ENCODE measurements around the gene EPAS1. TPM values are rescaled to one million over a fixed set of nuclear protein-coding genes. Genes with fewer than 3 reads are reported as not detected.

EPAS1 gene
- polyA plus RNA-seq, 1 donor: 43.4 TPM

DNA sequence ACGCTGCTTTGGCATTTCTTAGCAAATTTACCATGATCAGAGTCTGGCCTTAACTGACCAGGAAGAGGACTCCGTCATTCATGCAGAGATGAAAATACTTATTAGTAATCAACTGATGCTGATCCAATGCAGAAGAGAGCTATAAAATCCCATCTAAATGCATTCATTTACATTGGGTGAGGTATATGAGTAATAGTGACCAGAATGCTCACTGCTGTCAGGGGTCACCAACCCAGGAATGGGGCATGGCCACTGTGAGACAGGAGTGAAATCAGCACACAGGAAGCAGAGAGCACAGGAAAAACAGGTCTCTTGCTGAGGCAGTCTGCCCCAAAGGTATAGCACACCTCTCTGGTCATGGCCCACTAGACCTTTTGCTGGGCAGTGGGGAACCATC is 114.0 kb downstream of the EPAS1 start:
- DNase-seq: no peak

DNA sequence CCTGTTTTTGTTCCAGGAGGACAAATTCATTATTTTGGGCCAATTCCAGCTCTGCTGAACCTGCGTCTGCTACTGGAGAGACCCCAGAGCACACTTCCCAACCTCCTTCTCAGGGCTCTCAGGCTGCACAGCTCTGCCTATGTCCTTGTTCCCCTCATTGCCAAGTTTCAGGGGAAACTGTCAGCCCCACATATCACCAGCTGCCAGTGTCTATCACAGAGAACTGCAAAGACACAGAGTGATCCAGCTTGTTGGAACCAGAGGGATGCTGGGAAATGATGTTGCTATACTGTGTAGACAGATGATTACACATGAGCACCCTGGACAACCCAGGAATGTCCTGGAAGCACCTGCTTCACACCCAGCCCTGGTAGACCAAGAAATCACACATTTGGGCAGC is 114.8 kb downstream of the EPAS1 start:
- no peak for DNase-seq

- DNase-seq: no peak
Observed at GRCh38 chr2:46413111-46413510, 115.9 kb downstream of the EPAS1 start.

GRCh38 chr2:46413631-46414030 is 116.4 kb downstream of the EPAS1 start:
- DNase-seq: no peak

GRCh38 chr2:46414701-46415100 is 117.5 kb downstream of the EPAS1 start:
- DNase-seq: no peak

DNA sequence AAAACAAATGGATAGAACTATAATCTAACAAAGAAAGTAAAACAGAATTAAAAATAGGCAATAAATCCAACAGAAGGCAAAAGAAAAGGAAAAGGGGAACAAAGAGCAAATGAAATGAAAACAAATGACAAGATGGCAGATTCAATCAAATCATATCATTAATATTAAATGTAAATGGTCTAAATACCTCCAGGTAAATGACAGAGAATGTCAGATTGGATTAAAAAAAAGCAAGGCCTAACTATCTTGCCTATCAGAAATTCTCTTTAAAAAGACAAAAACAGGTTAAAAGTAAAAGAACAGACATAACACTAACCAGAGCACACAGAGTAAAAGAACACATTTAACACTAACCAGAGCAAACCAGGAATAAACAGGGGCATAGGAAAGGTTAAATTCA is 119.1 kb downstream of the EPAS1 start:
- no peak for DNase-seq

- no peak for DNase-seq
Observed at GRCh38 chr2:46416739-46417403, 119.7 kb downstream of the EPAS1 start.

- DNase-seq: no peak
Observed at GRCh38 chr2:46420945-46421344, 123.7 kb downstream of the EPAS1 start.

- DNase-seq: no peak
Observed at GRCh38 chr2:46421361-46421760, 124.2 kb downstream of the EPAS1 start.

GRCh38 chr2:46422717-46423394 is 125.6 kb downstream of the EPAS1 start:
- no peak for DNase-seq

- DNase-seq: no peak
Observed at GRCh38 chr2:46424937-46425336, 127.7 kb downstream of the EPAS1 start.

- DNase-seq: no peak
Observed at GRCh38 chr2:46428911-46429436, 131.8 kb downstream of the EPAS1 start.

- no peak for DNase-seq
Observed at GRCh38 chr2:46430413-46430812, 133.2 kb downstream of the EPAS1 start.

GRCh38 chr2:46430992-46431391 is 133.8 kb downstream of the EPAS1 start:
- DNase-seq: no peak

DNA sequence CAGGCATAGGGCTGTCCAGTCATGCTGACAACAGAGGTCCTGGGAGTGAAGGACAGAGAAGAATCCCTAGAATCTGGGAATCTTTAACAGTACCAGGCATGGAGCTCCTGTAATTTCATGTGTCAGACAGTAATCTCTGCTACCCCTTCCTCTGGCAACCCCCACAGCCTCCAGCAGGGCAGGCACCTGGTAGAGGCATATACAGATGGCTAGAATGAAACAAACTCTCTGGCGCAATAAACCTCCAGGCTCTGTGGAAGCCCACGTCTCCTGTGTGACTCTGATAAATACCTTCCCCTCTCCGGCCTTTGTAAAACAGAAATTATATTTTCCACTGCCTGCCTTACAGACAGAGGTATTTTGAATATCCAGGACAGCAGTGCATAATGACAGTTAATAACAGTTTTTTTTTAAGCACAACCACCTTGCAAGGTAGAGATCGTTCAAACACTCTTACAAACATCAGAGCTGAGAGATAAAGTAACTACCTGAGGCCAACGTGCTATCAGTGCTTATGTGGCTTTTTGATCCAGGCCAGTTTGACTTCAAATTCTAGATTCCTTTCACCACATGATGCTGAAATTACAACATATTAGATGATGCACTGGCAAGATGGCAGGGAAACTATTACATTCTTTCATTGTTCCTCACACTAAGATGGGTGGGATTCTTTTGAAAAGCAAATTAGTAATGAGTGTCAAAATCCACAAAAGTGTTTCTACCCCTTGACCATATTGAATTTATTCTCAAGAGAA is 134.5 kb downstream of the EPAS1 start:
- no peak for DNase-seq

DNA sequence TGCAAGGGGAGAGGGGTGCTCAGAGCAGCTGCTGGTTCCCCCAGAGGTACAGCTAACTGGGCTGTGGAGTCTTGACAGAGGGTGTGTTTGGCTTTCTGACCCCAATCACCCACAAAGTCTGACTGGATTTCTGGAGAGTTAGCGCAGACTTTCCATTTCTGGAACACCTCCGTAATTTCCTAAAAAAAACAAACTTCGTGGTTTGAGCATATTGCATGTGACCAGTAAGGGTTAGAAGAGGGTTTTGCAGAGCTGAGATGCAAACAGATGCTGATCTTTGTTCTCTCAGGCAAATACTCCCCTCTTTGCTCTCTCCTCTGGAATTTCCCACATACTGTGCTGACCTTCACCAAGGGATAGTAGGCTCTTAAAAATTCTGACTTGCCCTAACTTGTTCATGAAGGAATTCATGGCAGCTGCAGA is 137.7 kb downstream of the EPAS1 start:
- DNase-seq: no peak

- no peak for DNase-seq
Observed at GRCh38 chr2:46435353-46435752, 138.1 kb downstream of the EPAS1 start.

GRCh38 chr2:46435796-46436360 is 138.7 kb downstream of the EPAS1 start:
- no peak for DNase-seq

Other genes with a start within 250 kb of the EPAS1 start
- not detected for gene TMEM247, start 182.2 kb downstream of the EPAS1 start, polyA plus RNA-seq (ENCODE audit: insufficient read length)
- gene RHOQ, start 245.1 kb downstream of the EPAS1 start, polyA plus RNA-seq (ENCODE audit: insufficient read length): 83.5 TPM
- 5.7 TPM for gene ATP6V1E2, start 245.2 kb downstream of the EPAS1 start, polyA plus RNA-seq (ENCODE audit: insufficient read length)

All from hindlimb muscle (tissue), 1 donor.